H1 (cell line): Measurements from ENCODE around the gene ENAH. TPM values are rescaled to one million over a fixed set of nuclear protein-coding genes. Genes with fewer than 3 reads are reported as not detected.

ENCODE experiments used
- CTCF ChIP-seq, 3 experiments: IDR thresholded peaks; 1 replicate in 2 of 3; 2 replicates in 1 of 3; pipeline versions ENCODE4 v1.5.1 to v1.6.1; 2011; ENCODE audit warnings: low read length in 3 of 3, mild to moderate bottlenecking in 3 of 3, inconsistent platforms in 2 of 3, low read depth in 1 of 3, moderate library complexity in 1 of 3; ENCODE audit not compliant: insufficient read depth in 1 of 3; ENCODE audit errors: control extremely low read depth in 1 of 3
- EP300 ChIP-seq, 2 experiments: IDR thresholded peaks; 1 replicate in 1 of 2; 2 replicates in 1 of 2; pipeline ENCODE4 v1.6.1; 2011 to 2012; ENCODE audit warnings: low read depth in 2 of 2, low read length in 2 of 2, mild to moderate bottlenecking in 2 of 2, borderline replicate concordance in 1 of 2, inconsistent platforms in 1 of 2, moderate library complexity in 1 of 2
- GABPA ChIP-seq: IDR thresholded peaks from 2 replicates; pipeline ENCODE4 v1.6.1; 2011; ENCODE audit warnings: mild to moderate bottlenecking, low read length, moderate library complexity, borderline replicate concordance; ENCODE audit not compliant: insufficient read depth
- KDM1A ChIP-seq: fragments of 200-600, 300-600 bp; sonication (generic); IDR thresholded peaks from 2 replicates; pipeline ENCODE4 v1.7.1; 2016; ENCODE audit warnings: mild to moderate bottlenecking, low read length, borderline replicate concordance
- NANOG ChIP-seq: IDR thresholded peaks from 2 replicates; pipeline ENCODE4 v1.6.1; 2011; ENCODE audit warnings: low read length, low read depth, mild to moderate bottlenecking, inconsistent platforms; ENCODE audit not compliant: insufficient read depth, poor library complexity, severe bottlenecking
- POLR2AphosphoS5 ChIP-seq: IDR thresholded peaks from 2 replicates; pipeline ENCODE4 v1.6.1; 2011; ENCODE audit warnings: low read depth, low read length
- RNF2 ChIP-seq: fragments of 200-900, 300-1000 bp; sonication (generic); IDR thresholded peaks from 2 replicates; pipeline ENCODE4 v1.7.1; 2016; ENCODE audit warnings: borderline replicate concordance, low read depth, mild to moderate bottlenecking, antibody characterized with exemption, low read length; ENCODE audit not compliant: poor library complexity, severe bottlenecking; ENCODE audit errors: missing control alignments
- SIX5 ChIP-seq: IDR thresholded peaks from 2 replicates; pipeline ENCODE4 v1.6.1; 2011; ENCODE audit warnings: mild to moderate bottlenecking, low read depth, low read length
- SP2 ChIP-seq: IDR thresholded peaks from 2 replicates; pipeline ENCODE4 v1.6.1; 2012; ENCODE audit warnings: mild to moderate bottlenecking, low read length, inconsistent platforms
- polyA plus RNA-seq, 7 experiments: library from polyadenylated mRNA; depleted of rRNA in 3 of 7; stranded (reverse) in 5 of 7; unstranded in 2 of 7; fragments of >200 nt in 5 of 7; fragments of 200-250 nt in 2 of 7; gene quantifications; 1 replicate in 5 of 7; 2 replicates in 1 of 7; 4 replicates in 1 of 7; pipeline versions ENCODE4 v1.2.1 to v1.2.3, GENCODE V29; 2011 to 2013; ENCODE audit warnings: missing spikeins in 2 of 7, mixed read lengths in 2 of 7
- total RNA-seq: library from RNA; stranded (reverse); fragmentation: NEBNext Ultra II Directional; extraction: Animal tissue kit (Norgen Biotek cat#: 25700); gene quantifications from 2 replicates; pipeline ENCODE4 v1.2.1, GENCODE V29; 2021

ENAH gene
- total and polyA plus RNA-seq, 2 of the 8 experiments (the other 6 are each of a cell fraction or from before 2014, with no cell fraction given), result 39.1 to 335 TPM

- TF ChIP-seq CTCF (IDR thresholded peaks at IDR 0.05; ENCODE audit: control extremely low read depth in 1 of 3, insufficient read depth in 1 of 3, low read depth in 1 of 3, low read length in 3 of 3), result no peak
- no peak for TF ChIP-seq RNF2
- no peak for TF ChIP-seq SIX5
- no peak for TF ChIP-seq KDM1A
- TF ChIP-seq GABPA, result no peak
- no peak for TF ChIP-seq POLR2AphosphoS5
- TF ChIP-seq SP2, result no peak
- TF ChIP-seq NANOG, result no peak
- TF ChIP-seq EP300 (IDR thresholded peaks at IDR 0.05; ENCODE audit: borderline replicate concordance in 1 of 2, low read depth in 2 of 2, low read length in 2 of 2), result no peak
- TF ChIP-seq, all 59 proteins: peak for 0
Observed at GRCh38 chr1:225670806-225671733, 18.1 kb upstream of the ENAH start (continued).
